Kidney epithelial cell (primary cell): ENCODE data around the gene SLC22A7. TPM values are rescaled to one million over a fixed set of nuclear protein-coding genes. Genes with fewer than 3 reads are reported as not detected.

Experiments
- DNase-seq: peaks from one replicate; pipeline ENCODE4 v3.0.0-alpha.2; 2010; ENCODE audit warnings: low read depth
- H3K27me3 ChIP-seq: 2 replicates; pipeline ENCODE4 v1.6.0; 2011; ENCODE audit warnings: low read length; ENCODE audit not compliant: control insufficient read depth, insufficient read depth
- H3K36me3 ChIP-seq: 2 replicates; pipeline ENCODE4 v1.5.1; 2011; ENCODE audit warnings: low read length; ENCODE audit not compliant: control insufficient read depth, insufficient read depth
- H3K4me3 ChIP-seq: 2 replicates; pipeline ENCODE4 v1.5.1; 2011; ENCODE audit warnings: low read depth, mild to moderate bottlenecking, control low read depth, low read length
- total RNA-seq: library from RNA; depleted of rRNA; stranded (reverse); fragments of >200 nt; gene quantifications from 2 replicates; pipeline ENCODE4 v1.2.3, GENCODE V29; 2015
- TF ChIP-seq, protein P1 (sequence below): IDR thresholded peaks from 2 replicates; pipeline ENCODE4 v1.5.1; 2011; ENCODE audit warnings: mild to moderate bottlenecking, moderate library complexity, low read length, control low read depth, inconsistent platforms; ENCODE audit not compliant: insufficient read depth, poor library complexity, severe bottlenecking

SLC22A7 gene
- total RNA-seq, 1 donor from 2014 or later: not detected

GRCh38 chr6:43292341-43292740 is 5.7 kb upstream of the SLC22A7 start:
- TF ChIP-seq, protein P1, sequence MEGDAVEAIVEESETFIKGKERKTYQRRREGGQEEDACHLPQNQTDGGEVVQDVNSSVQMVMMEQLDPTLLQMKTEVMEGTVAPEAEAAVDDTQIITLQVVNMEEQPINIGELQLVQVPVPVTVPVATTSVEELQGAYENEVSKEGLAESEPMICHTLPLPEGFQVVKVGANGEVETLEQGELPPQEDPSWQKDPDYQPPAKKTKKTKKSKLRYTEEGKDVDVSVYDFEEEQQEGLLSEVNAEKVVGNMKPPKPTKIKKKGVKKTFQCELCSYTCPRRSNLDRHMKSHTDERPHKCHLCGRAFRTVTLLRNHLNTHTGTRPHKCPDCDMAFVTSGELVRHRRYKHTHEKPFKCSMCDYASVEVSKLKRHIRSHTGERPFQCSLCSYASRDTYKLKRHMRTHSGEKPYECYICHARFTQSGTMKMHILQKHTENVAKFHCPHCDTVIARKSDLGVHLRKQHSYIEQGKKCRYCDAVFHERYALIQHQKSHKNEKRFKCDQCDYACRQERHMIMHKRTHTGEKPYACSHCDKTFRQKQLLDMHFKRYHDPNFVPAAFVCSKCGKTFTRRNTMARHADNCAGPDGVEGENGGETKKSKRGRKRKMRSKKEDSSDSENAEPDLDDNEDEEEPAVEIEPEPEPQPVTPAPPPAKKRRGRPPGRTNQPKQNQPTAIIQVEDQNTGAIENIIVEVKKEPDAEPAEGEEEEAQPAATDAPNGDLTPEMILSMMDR: no peak
- peaks cover 6% of the 10 kb centered on the region for H3K27me3 ChIP-seq
- no peak overlapping the region for H3K4me3 ChIP-seq
- DNase-seq: no peak
- H3K36me3 ChIP-seq: no peaks in the 10 kb centered on the region

- Histone ChIP-seq H3K36me3 (no peaks in the 10 kb centered on the region), H3K4me3 (no peak overlapping the region), H3K27me3 (peaks cover 9% of the 10 kb centered on the region)
- no peak for DNase-seq
- TF ChIP-seq, protein P1: no peak
These were observed 5.2 kb upstream of the SLC22A7 start for GRCh38 chr6:43292763-43293318.

DNA sequence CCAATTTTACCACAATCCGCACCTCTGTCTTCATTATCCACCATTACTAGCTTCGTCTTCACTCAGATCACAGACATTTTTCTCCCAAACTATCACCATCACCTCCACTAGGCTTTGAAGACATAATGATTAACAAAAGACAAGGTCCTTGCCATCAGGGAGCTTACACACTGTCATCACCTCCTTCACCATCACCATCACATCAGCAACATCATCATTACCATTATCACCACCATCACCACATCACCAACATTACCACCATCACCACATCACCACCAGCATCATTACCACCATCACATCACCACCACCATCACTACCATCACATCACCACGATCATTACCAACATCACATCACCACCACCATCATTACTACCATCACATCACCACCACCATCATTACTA is 4.4 kb upstream of the SLC22A7 start:
- Histone ChIP-seq H3K4me3 (no peak overlapping the region), H3K36me3 (no peaks in the 10 kb centered on the region), H3K27me3 (peaks cover 15% of the 10 kb centered on the region)
- no peak for DNase-seq
- TF ChIP-seq, protein P1: no peak

DNA sequence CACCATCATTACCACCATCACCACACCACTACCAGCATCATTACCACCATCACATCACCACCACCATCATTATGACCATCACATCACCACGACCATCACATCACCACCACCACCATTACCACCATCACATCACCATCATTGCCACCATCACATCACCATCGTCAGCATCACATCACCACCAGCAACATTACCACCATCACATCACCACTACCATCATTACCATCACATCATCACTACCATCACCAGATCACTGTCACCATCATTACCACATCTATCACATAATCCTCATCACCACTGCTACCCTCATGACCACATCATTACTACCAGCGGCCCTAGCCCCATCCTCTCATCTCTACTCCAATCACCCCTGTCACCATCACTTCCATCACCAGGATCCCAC is 3.5 kb upstream of the SLC22A7 start:
- H3K27me3 ChIP-seq: peaks cover 22% of the 10 kb centered on the region
- TF ChIP-seq, protein P1: no peak
- H3K4me3 ChIP-seq: no peak overlapping the region
- no peak for DNase-seq
- no peaks in the 10 kb centered on the region for H3K36me3 ChIP-seq

DNA sequence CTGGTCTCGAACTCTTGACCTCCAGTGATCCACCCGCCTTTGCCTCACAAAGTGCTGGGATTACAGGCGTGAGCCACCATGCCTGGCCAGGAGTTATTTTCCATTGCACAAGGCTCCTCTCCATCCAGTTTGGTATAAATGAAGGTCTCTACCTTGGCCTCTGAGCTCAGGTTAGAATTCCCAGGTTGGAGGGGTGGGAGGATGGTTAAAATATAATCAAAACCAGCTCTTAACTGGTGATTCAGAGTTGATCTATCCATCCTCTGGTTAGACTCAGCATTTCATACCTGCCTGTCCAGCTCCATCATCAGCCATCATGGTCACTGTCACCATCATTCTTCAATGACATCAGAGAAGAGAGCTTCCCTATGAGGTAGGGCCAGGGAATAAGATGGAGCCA is 2.6 kb upstream of the SLC22A7 start:
- Histone ChIP-seq H3K36me3 (no peaks in the 10 kb centered on the region), H3K27me3 (peaks cover 28% of the 10 kb centered on the region), H3K4me3 (no peak overlapping the region)
- no peak for DNase-seq
- TF ChIP-seq, protein P1: no peak
